GM20431 (cell line): Measurements from ENCODE around the gene C16orf54.
"Not testable (repeated sequence)": the region's sequence is repeated elsewhere in the genome, so short reads cannot be mapped to it uniquely, and the experiment has no call there.

Source experiments
- in situ Hi-C: fragments of 300-500 bp; cut with MseI, MboI; formaldehyde crosslinking; loops from one replicate; pipeline ENCODE4 v1.15.0; 2020; ENCODE audit warnings: low sequenced_read_pairs; ENCODE audit not compliant: unreplicated experiment

Gene C16orf54

GRCh38 chr16:29743475-29743826 is 2.3 kb downstream of the C16orf54 start:
- in situ Hi-C loops, result no loop called here

- in situ Hi-C loops, result no loop called here
Observed at GRCh38 chr16:29742683-29743275, 3.0 kb downstream of the C16orf54 start.

- in situ Hi-C loops, result not testable (repeated sequence)
Observed at GRCh38 chr16:29740630-29741015, 5.2 kb downstream of the C16orf54 start.

GRCh38 chr16:29739927-29740629 is 5.7 kb downstream of the C16orf54 start:
- in situ Hi-C loops, result not testable (repeated sequence)

- in situ Hi-C loops, result no loop called here
Observed at GRCh38 chr16:29738514-29738913, 7.3 kb downstream of the C16orf54 start.

- in situ Hi-C loops, result no loop called here
Observed at GRCh38 chr16:29737713-29738112, 8.1 kb downstream of the C16orf54 start.

- in situ Hi-C loops, result no loop called here
Observed at GRCh38 chr16:29736764-29737163, 9.0 kb downstream of the C16orf54 start.

GRCh38 chr16:29736112-29736511 is 9.7 kb downstream of the C16orf54 start:
- in situ Hi-C loops, result no loop called here

GRCh38 chr16:29734786-29735185 is 11.0 kb downstream of the C16orf54 start:
- in situ Hi-C loops, result no loop called here

GRCh38 chr16:29731768-29732601 is 13.8 kb downstream of the C16orf54 start:
- in situ Hi-C loops, result not testable (repeated sequence)

GRCh38 chr16:29730649-29731048 is 15.1 kb downstream of the C16orf54 start:
- in situ Hi-C loops, result no loop called here

- in situ Hi-C loops, result no loop called here
Observed at GRCh38 chr16:29729116-29729521, 16.7 kb downstream of the C16orf54 start.

- in situ Hi-C loops, result no loop called here
Observed at GRCh38 chr16:29727452-29727851, 18.3 kb downstream of the C16orf54 start.

GRCh38 chr16:29726845-29727377 is 18.9 kb downstream of the C16orf54 start:
- in situ Hi-C loops, result no loop called here

GRCh38 chr16:29721167-29721879 is 24.5 kb downstream of the C16orf54 start:
- in situ Hi-C loops, result not testable (repeated sequence)

GRCh38 chr16:29720703-29721102 is 25.1 kb downstream of the C16orf54 start:
- in situ Hi-C loops, result no loop called here

- in situ Hi-C loops, result no loop called here
Observed at GRCh38 chr16:29719063-29719462, 26.7 kb downstream of the C16orf54 start.

GRCh38 chr16:29717113-29717512 is 28.7 kb downstream of the C16orf54 start:
- in situ Hi-C loops, result no loop called here

- in situ Hi-C loops, result no loop called here
Observed at GRCh38 chr16:29714972-29715371, 30.8 kb downstream of the C16orf54 start.

GRCh38 chr16:29714396-29714795 is 31.4 kb downstream of the C16orf54 start:
- in situ Hi-C loops, result no loop called here
